ENCODE measurements around the gene TFB1M. TPM values are rescaled to one million over a fixed set of nuclear protein-coding genes. Genes with fewer than 3 reads are reported as not detected.
A peak's percentile ranks its signal among the peaks of the same experiment; 100 is the strongest.
"Not testable (repeated sequence)": the region's sequence is repeated elsewhere in the genome, so short reads cannot be mapped to it uniquely, and the experiment has no call there.

Gene TFB1M
- polyA plus RNA-seq (2013, experiment 1 of 2): 69.5 TPM
- polyA plus RNA-seq (2013, experiment 2 of 2): 67.3 TPM

GRCh38 chr6:155314092-155314772 is at the start of gene TFB1M:
Gene TFB1M, minus strand, starts transcription at chr6:155314484. Its CDS starts 56 bp downstream, at chr6:155314428.
- Histone ChIP-seq H3K4me2 (ENCODE audit: low read length, poor library complexity, severe bottlenecking) (peak within 1 kb of the TSS; percentile 62), H3K23ac (ENCODE audit: low read length in 2 of 2) (peak within 1 kb of the TSS; percentile 92 to 95), H3K9ac (ENCODE audit: low read length) (peak within 1 kb of the TSS; percentile 92), H4K8ac (ENCODE audit: low read length) (peak within 1 kb of the TSS; percentile 92), H3K27me3 (ENCODE audit: control insufficient read depth in 1 of 2, insufficient read depth in 1 of 2, low read length in 2 of 2) (no peaks in the 10 kb centered on the region), H3K9me3 (ENCODE audit: control insufficient read depth, low read length) (no peaks in the 10 kb centered on the region), H3K18ac (ENCODE audit: low read depth in 1 of 2, low read length in 2 of 2) (peak within 1 kb of the TSS; percentile 80 to 97), H2BK5ac (ENCODE audit: low read depth, low read length, poor library complexity, severe bottlenecking) (no peak within 1 kb of the TSS), H3K4ac (ENCODE audit: low read depth in 1 of 2, low read length in 2 of 2) (peak within 1 kb of the TSS; percentile 66 to 81), H2AFZ (ENCODE audit: low read depth, low read length) (peak within 1 kb of the TSS; percentile 6), H2BK12ac (ENCODE audit: low read length in 2 of 2) (peak within 1 kb of the TSS; percentile 29 to 91), H3K4me1 (ENCODE audit: control insufficient read depth, insufficient read depth, low read depth, low read length) (no peaks in the 10 kb centered on the region), H3K79me1 (replicated peaks; ENCODE audit: low read length, poor library complexity, severe bottlenecking) (peaks cover 7% of the 10 kb centered on the region), H2BK120ac (ENCODE audit: low read depth, low read length) (no peak within 1 kb of the TSS), H2BK15ac (ENCODE audit: low read depth, poor library complexity, severe bottlenecking) (peak within 1 kb of the TSS; percentile 65), H3K4me3 (ENCODE audit: insufficient read depth in 1 of 2, low read depth in 1 of 2, low read length in 2 of 2) (peak within 1 kb of the TSS; percentile 93 to 95), H3K27ac (ENCODE audit: low read length, poor library complexity, severe bottlenecking) (peak within 1 kb of the TSS; percentile 95), H3K14ac (ENCODE audit: low read length in 2 of 2) (peak within 1 kb of the TSS; percentile 67 to 96), H4K91ac (ENCODE audit: low read length) (peak within 1 kb of the TSS; percentile 87), H3K36me3 (ENCODE audit: control insufficient read depth in 1 of 2, insufficient read depth in 2 of 2, low read depth in 1 of 2, low read length in 2 of 2) (peaks cover 0 to 22% of the 10 kb centered on the region in 2 experiments), H2AK5ac (ENCODE audit: low read length, severe bottlenecking) (no peak within 1 kb of the TSS)
- WGBS: under 1% methylated on average over 52 of the region's 52 CpGs
- DNase-seq: peak; percentile 99

- H3K27ac ChIP-seq (ENCODE audit: low read length, poor library complexity, severe bottlenecking); H2BK5ac ChIP-seq (ENCODE audit: low read depth, low read length, poor library complexity, severe bottlenecking); H3K36me3 ChIP-seq (ENCODE audit: control insufficient read depth in 1 of 2, insufficient read depth in 2 of 2, low read depth in 1 of 2, low read length in 2 of 2); H3K9me3 ChIP-seq (ENCODE audit: control insufficient read depth, low read length); H3K79me1 ChIP-seq (replicated peaks; ENCODE audit: low read length, poor library complexity, severe bottlenecking); H3K4me2 ChIP-seq (ENCODE audit: low read length, poor library complexity, severe bottlenecking); H3K27me3 ChIP-seq (ENCODE audit: control insufficient read depth in 1 of 2, insufficient read depth in 1 of 2, low read length in 2 of 2); H4K91ac ChIP-seq (ENCODE audit: low read length); H3K4ac ChIP-seq (ENCODE audit: low read depth in 1 of 2, low read length in 2 of 2); H3K18ac ChIP-seq (ENCODE audit: low read depth in 1 of 2, low read length in 2 of 2); H2BK15ac ChIP-seq (ENCODE audit: low read depth, poor library complexity, severe bottlenecking); H3K23ac ChIP-seq (ENCODE audit: low read length in 2 of 2); H3K9ac ChIP-seq (ENCODE audit: low read length); DNase-seq; H2BK12ac ChIP-seq (ENCODE audit: low read length in 2 of 2); H2AK5ac ChIP-seq (ENCODE audit: low read length, severe bottlenecking); H3K4me3 ChIP-seq (ENCODE audit: insufficient read depth in 1 of 2, low read depth in 1 of 2, low read length in 2 of 2); H3K14ac ChIP-seq (ENCODE audit: low read length in 2 of 2); H4K8ac ChIP-seq (ENCODE audit: low read length); H3K4me1 ChIP-seq (ENCODE audit: control insufficient read depth, insufficient read depth, low read depth, low read length); H2BK120ac ChIP-seq (ENCODE audit: low read depth, low read length); H2AFZ ChIP-seq (ENCODE audit: low read depth, low read length): not testable (repeated sequence)
- WGBS: 85% methylated on average over 10 of the region's 12 CpGs
Measured at GRCh38 chr6:155364021-155364420, 49.7 kb upstream of the TFB1M start.

DNA sequence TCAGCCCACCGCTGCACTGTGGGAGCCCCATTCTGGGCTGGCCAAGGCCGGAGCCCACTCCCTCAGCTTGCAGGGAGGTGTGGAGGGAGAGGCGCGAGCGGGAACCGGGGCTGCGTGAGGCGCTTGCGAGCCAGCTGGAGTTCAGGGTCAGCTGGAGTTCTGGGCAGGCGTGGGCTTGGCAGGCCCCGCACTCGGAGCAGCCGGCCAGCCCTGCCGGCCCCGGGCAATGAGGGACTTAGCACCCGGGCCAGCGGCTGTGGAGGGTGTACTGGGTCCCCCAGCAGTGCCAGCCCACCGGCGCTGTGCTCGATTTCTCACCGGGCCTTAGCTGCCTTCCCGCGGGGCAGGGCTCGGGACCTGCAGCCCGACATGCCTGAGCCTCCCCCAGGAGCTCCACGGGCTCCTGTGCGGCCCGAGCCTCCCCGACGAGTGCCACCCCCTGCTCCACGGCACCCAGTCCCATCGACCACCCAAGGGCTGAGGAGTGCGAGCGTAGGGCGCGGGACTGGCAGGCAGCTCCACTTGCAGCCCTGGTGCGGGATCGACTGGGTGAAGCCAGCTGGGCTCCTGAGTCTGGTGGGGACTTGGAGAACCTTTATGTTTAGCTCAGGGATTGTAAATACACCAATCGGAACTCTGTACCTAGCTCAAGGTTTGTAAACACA is 48.8 kb upstream of the TFB1M start:
- not testable (repeated sequence) for H2BK5ac ChIP-seq (ENCODE audit: low read depth, low read length, poor library complexity, severe bottlenecking); DNase-seq; H3K14ac ChIP-seq (ENCODE audit: low read length in 2 of 2); H3K27ac ChIP-seq (ENCODE audit: low read length, poor library complexity, severe bottlenecking); H3K9ac ChIP-seq (ENCODE audit: low read length); H2AFZ ChIP-seq (ENCODE audit: low read depth, low read length); H3K4me3 ChIP-seq (ENCODE audit: insufficient read depth in 1 of 2, low read depth in 1 of 2, low read length in 2 of 2); H3K4ac ChIP-seq (ENCODE audit: low read depth in 1 of 2, low read length in 2 of 2); H2BK12ac ChIP-seq (ENCODE audit: low read length in 2 of 2); H3K23ac ChIP-seq (ENCODE audit: low read length in 2 of 2); H4K91ac ChIP-seq (ENCODE audit: low read length); H4K8ac ChIP-seq (ENCODE audit: low read length); H3K4me2 ChIP-seq (ENCODE audit: low read length, poor library complexity, severe bottlenecking); H3K4me1 ChIP-seq (ENCODE audit: control insufficient read depth, insufficient read depth, low read depth, low read length); H3K79me1 ChIP-seq (replicated peaks; ENCODE audit: low read length, poor library complexity, severe bottlenecking); H3K9me3 ChIP-seq (ENCODE audit: control insufficient read depth, low read length); H3K18ac ChIP-seq (ENCODE audit: low read depth in 1 of 2, low read length in 2 of 2); H2BK120ac ChIP-seq (ENCODE audit: low read depth, low read length); H3K27me3 ChIP-seq (ENCODE audit: control insufficient read depth in 1 of 2, insufficient read depth in 1 of 2, low read length in 2 of 2); H2BK15ac ChIP-seq (ENCODE audit: low read depth, poor library complexity, severe bottlenecking); H3K36me3 ChIP-seq (ENCODE audit: control insufficient read depth in 1 of 2, insufficient read depth in 2 of 2, low read depth in 1 of 2, low read length in 2 of 2); H2AK5ac ChIP-seq (ENCODE audit: low read length, severe bottlenecking)
- WGBS: 96% methylated on average over 27 of the region's 39 CpGs

GRCh38 chr6:155354167-155354566 is 39.9 kb upstream of the TFB1M start:
- Histone ChIP-seq H3K4me3 (ENCODE audit: insufficient read depth in 1 of 2, low read depth in 1 of 2, low read length in 2 of 2) (peak overlapping the region in 1 of 2 experiments; percentile 31), H3K23ac (ENCODE audit: low read length in 2 of 2) (no peak overlapping the region), H2BK15ac (ENCODE audit: low read depth, poor library complexity, severe bottlenecking) (no peak overlapping the region), H3K4me2 (ENCODE audit: low read length, poor library complexity, severe bottlenecking) (no peak overlapping the region), H3K4ac (ENCODE audit: low read depth in 1 of 2, low read length in 2 of 2) (no peak overlapping the region), H3K27me3 (ENCODE audit: control insufficient read depth in 1 of 2, insufficient read depth in 1 of 2, low read length in 2 of 2) (no peaks in the 10 kb centered on the region), H2BK120ac (ENCODE audit: low read depth, low read length) (no peak overlapping the region), H3K4me1 (ENCODE audit: control insufficient read depth, insufficient read depth, low read depth, low read length) (no peaks in the 10 kb centered on the region), H2BK12ac (ENCODE audit: low read length in 2 of 2) (no peak overlapping the region), H3K36me3 (ENCODE audit: control insufficient read depth in 1 of 2, insufficient read depth in 2 of 2, low read depth in 1 of 2, low read length in 2 of 2) (no peaks in the 10 kb centered on the region), H3K79me1 (replicated peaks; ENCODE audit: low read length, poor library complexity, severe bottlenecking) (no peaks in the 10 kb centered on the region), H2AFZ (ENCODE audit: low read depth, low read length) (no peak overlapping the region), H3K9ac (ENCODE audit: low read length) (no peak overlapping the region), H2BK5ac (ENCODE audit: low read depth, low read length, poor library complexity, severe bottlenecking) (peak overlapping the region; percentile 2), H3K18ac (ENCODE audit: low read depth in 1 of 2, low read length in 2 of 2) (no peak overlapping the region), H2AK5ac (ENCODE audit: low read length, severe bottlenecking) (no peak overlapping the region), H4K8ac (ENCODE audit: low read length) (no peak overlapping the region), H3K9me3 (ENCODE audit: control insufficient read depth, low read length) (peaks cover 25% of the 10 kb centered on the region), H4K91ac (ENCODE audit: low read length) (no peak overlapping the region), H3K27ac (ENCODE audit: low read length, poor library complexity, severe bottlenecking) (no peak overlapping the region), H3K14ac (ENCODE audit: low read length in 2 of 2) (no peak overlapping the region)
- no peak for DNase-seq

Data from mesenchymal stem cell (in vitro differentiated cells and primary cell).